Measurements from ENCODE around the gene TMEM126A. TPM values are rescaled to one million over a fixed set of nuclear protein-coding genes. Genes with fewer than 3 reads are reported as not detected.

TMEM126A gene
- total and polyA plus RNA-seq, 2 of the 8 experiments (the other 6 are each of a cell fraction or from before 2014, with no cell fraction given): 33.7 to 58.7 TPM

DNA sequence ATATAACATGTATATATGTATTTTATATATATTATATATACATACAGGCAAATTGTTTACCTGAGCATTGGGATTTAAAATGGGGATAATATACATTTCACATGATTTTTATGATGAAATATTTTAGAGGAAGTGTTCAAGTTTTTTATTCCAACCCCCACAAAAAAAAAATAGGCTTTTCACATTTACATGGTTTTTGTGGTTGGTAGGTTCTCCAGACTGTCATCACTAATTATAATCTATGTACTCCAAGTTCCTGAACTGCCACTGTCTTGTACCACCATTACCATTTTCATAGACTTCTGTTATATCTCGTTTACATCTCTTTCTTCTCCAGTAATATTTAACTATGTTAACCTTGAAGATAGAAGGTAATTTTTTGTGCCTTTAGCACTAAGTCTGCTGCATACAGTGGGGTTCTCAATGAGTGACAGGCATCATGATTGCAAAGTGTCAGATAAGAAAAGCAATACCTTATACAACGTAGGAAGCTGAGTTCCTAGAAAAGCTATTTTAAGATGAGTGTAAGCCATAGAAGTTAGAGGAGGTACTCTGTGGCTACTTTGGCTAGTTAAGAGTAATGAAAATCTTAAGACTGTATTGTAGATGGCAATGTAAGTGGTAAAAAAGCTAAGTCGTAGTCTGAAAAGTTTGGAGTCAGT, 5.2 kb downstream of the TMEM126A start (continued):
- TF ChIP-seq, protein P1, sequence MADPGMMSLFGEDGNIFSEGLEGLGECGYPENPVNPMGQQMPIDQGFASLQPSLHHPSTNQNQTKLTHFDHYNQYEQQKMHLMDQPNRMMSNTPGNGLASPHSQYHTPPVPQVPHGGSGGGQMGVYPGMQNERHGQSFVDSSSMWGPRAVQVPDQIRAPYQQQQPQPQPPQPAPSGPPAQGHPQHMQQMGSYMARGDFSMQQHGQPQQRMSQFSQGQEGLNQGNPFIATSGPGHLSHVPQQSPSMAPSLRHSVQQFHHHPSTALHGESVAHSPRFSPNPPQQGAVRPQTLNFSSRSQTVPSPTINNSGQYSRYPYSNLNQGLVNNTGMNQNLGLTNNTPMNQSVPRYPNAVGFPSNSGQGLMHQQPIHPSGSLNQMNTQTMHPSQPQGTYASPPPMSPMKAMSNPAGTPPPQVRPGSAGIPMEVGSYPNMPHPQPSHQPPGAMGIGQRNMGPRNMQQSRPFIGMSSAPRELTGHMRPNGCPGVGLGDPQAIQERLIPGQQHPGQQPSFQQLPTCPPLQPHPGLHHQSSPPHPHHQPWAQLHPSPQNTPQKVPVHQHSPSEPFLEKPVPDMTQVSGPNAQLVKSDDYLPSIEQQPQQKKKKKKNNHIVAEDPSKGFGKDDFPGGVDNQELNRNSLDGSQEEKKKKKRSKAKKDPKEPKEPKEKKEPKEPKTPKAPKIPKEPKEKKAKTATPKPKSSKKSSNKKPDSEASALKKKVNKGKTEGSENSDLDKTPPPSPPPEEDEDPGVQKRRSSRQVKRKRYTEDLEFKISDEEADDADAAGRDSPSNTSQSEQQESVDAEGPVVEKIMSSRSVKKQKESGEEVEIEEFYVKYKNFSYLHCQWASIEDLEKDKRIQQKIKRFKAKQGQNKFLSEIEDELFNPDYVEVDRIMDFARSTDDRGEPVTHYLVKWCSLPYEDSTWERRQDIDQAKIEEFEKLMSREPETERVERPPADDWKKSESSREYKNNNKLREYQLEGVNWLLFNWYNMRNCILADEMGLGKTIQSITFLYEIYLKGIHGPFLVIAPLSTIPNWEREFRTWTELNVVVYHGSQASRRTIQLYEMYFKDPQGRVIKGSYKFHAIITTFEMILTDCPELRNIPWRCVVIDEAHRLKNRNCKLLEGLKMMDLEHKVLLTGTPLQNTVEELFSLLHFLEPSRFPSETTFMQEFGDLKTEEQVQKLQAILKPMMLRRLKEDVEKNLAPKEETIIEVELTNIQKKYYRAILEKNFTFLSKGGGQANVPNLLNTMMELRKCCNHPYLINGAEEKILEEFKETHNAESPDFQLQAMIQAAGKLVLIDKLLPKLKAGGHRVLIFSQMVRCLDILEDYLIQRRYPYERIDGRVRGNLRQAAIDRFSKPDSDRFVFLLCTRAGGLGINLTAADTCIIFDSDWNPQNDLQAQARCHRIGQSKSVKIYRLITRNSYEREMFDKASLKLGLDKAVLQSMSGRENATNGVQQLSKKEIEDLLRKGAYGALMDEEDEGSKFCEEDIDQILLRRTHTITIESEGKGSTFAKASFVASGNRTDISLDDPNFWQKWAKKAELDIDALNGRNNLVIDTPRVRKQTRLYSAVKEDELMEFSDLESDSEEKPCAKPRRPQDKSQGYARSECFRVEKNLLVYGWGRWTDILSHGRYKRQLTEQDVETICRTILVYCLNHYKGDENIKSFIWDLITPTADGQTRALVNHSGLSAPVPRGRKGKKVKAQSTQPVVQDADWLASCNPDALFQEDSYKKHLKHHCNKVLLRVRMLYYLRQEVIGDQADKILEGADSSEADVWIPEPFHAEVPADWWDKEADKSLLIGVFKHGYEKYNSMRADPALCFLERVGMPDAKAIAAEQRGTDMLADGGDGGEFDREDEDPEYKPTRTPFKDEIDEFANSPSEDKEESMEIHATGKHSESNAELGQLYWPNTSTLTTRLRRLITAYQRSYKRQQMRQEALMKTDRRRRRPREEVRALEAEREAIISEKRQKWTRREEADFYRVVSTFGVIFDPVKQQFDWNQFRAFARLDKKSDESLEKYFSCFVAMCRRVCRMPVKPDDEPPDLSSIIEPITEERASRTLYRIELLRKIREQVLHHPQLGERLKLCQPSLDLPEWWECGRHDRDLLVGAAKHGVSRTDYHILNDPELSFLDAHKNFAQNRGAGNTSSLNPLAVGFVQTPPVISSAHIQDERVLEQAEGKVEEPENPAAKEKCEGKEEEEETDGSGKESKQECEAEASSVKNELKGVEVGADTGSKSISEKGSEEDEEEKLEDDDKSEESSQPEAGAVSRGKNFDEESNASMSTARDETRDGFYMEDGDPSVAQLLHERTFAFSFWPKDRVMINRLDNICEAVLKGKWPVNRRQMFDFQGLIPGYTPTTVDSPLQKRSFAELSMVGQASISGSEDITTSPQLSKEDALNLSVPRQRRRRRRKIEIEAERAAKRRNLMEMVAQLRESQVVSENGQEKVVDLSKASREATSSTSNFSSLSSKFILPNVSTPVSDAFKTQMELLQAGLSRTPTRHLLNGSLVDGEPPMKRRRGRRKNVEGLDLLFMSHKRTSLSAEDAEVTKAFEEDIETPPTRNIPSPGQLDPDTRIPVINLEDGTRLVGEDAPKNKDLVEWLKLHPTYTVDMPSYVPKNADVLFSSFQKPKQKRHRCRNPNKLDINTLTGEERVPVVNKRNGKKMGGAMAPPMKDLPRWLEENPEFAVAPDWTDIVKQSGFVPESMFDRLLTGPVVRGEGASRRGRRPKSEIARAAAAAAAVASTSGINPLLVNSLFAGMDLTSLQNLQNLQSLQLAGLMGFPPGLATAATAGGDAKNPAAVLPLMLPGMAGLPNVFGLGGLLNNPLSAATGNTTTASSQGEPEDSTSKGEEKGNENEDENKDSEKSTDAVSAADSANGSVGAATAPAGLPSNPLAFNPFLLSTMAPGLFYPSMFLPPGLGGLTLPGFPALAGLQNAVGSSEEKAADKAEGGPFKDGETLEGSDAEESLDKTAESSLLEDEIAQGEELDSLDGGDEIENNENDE (IDR thresholded peaks at IDR 0.05; ENCODE audit: insufficient replicate concordance, low read length): no peak
- TF ChIP-seq HDAC2 (IDR thresholded peaks at IDR 0.05; ENCODE audit: borderline replicate concordance in 1 of 2, low read depth in 2 of 2, low read length in 2 of 2) (no peak), GABPA (IDR thresholded peaks at IDR 0.05; ENCODE audit: borderline replicate concordance, insufficient read depth, low read length) (no peak), SIX5 (IDR thresholded peaks at IDR 0.05; ENCODE audit: low read depth, low read length) (no peak), SP1 (IDR thresholded peaks at IDR 0.05; ENCODE audit: low read depth, low read length) (no peak), SUZ12 (IDR thresholded peaks at IDR 0.05; ENCODE audit: low read length) (no peak), SP4 (IDR thresholded peaks at IDR 0.05; ENCODE audit: low read length) (no peak), POU5F1 (IDR thresholded peaks at IDR 0.05; ENCODE audit: low read depth, low read length) (no peak)
- TF ChIP-seq, protein P2, sequence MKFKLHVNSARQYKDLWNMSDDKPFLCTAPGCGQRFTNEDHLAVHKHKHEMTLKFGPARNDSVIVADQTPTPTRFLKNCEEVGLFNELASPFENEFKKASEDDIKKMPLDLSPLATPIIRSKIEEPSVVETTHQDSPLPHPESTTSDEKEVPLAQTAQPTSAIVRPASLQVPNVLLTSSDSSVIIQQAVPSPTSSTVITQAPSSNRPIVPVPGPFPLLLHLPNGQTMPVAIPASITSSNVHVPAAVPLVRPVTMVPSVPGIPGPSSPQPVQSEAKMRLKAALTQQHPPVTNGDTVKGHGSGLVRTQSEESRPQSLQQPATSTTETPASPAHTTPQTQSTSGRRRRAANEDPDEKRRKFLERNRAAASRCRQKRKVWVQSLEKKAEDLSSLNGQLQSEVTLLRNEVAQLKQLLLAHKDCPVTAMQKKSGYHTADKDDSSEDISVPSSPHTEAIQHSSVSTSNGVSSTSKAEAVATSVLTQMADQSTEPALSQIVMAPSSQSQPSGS (IDR thresholded peaks at IDR 0.05; ENCODE audit: low read length): no peak
